ENCODE data around the gene KLHL24. TPM values are rescaled to one million over a fixed set of nuclear protein-coding genes. Genes with fewer than 3 reads are reported as not detected.
"Not testable (repeated sequence)": the region's sequence is repeated elsewhere in the genome, so short reads cannot be mapped to it uniquely, and the experiment has no call there.

KLHL24 gene
- polyA plus RNA-seq, 1 experiment: 11.0 TPM

- no peak for DNase-seq (ENCODE audit: low read depth)
- H3K27me3 ChIP-seq (ENCODE audit: control insufficient read depth, insufficient read depth, low read length): peaks cover 2% of the 10 kb centered on the region; the same call in 1 of the 2 replicates
- no peak overlapping the region for H3K4me3 ChIP-seq (ENCODE audit: low read depth, low read length)
- CTCF ChIA-PET: no interaction called here
- no peaks in the 10 kb centered on the region for H3K36me3 ChIP-seq (ENCODE audit: control insufficient read depth, insufficient read depth, low read length)
- POLR2A ChIA-PET: no interaction called here
- no peak for TF ChIP-seq CTCF (IDR thresholded peaks at IDR 0.05; ENCODE audit: insufficient read depth, low read depth, low read length)
These were observed 21.8 kb upstream of the KLHL24 start for GRCh38 chr3:183613366-183614285.

DNA sequence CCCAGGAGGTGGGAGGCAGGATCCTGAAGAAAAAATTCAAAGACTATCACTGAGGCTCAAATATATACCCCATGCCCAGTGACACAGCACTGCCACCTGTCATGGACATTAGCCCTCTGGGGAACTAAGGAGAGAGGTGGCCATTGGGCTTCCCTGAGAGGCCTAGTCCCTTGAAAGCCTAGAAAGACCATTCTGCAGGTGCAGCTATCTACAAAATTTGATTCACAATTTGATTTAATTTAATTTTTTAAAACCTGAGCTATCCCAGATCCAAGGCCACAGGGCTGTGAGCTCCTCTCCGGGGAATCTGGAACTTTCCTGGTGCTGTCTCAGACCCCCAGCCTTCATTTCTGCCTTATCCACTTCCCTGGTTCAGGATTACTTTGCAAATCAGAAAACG lies 16.9 kb upstream of the KLHL24 start:
- ChIA-PET POLR2A (no interaction called here), CTCF (no interaction called here)
- TF ChIP-seq CTCF (IDR thresholded peaks at IDR 0.05; ENCODE audit: insufficient read depth, low read depth, low read length): no peak
- no peak overlapping the region for H3K4me3 ChIP-seq (ENCODE audit: low read depth, low read length)
- peaks cover 2% of the 10 kb centered on the region; the same call in 1 of the 2 replicates for H3K27me3 ChIP-seq (ENCODE audit: control insufficient read depth, insufficient read depth, low read length)
- DNase-seq (ENCODE audit: low read depth): no peak
- H3K36me3 ChIP-seq (ENCODE audit: control insufficient read depth, insufficient read depth, low read length): no peaks in the 10 kb centered on the region

DNA sequence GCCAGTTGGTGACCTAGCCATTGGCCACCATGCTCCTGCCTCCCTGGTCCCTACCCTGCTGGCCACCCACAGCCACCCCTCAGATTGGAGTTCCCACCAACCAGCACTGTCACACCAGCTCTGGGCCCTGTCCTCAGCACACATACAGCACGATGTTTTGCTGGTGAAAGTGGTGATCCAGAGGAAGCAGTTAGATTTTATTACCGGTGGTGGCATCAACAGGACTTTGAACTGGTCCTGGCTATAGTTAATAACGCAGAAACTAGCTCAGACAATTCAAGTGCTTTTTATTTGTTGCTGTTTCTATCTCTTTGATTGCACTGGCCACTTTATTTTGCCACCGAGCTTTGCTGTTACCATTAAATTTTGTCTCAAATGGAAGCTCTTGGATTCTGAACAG lies 16.4 kb upstream of the KLHL24 start:
- ChIA-PET CTCF (no interaction called here), POLR2A (no interaction called here)
- Histone ChIP-seq H3K36me3 (ENCODE audit: control insufficient read depth, insufficient read depth, low read length) (no peaks in the 10 kb centered on the region), H3K27me3 (ENCODE audit: control insufficient read depth, insufficient read depth, low read length) (peaks cover 2% of the 10 kb centered on the region; the same call in 1 of the 2 replicates), H3K4me3 (ENCODE audit: low read depth, low read length) (no peak overlapping the region)
- no peak for TF ChIP-seq CTCF (IDR thresholded peaks at IDR 0.05; ENCODE audit: insufficient read depth, low read depth, low read length)
- no peak for DNase-seq (ENCODE audit: low read depth)

DNA sequence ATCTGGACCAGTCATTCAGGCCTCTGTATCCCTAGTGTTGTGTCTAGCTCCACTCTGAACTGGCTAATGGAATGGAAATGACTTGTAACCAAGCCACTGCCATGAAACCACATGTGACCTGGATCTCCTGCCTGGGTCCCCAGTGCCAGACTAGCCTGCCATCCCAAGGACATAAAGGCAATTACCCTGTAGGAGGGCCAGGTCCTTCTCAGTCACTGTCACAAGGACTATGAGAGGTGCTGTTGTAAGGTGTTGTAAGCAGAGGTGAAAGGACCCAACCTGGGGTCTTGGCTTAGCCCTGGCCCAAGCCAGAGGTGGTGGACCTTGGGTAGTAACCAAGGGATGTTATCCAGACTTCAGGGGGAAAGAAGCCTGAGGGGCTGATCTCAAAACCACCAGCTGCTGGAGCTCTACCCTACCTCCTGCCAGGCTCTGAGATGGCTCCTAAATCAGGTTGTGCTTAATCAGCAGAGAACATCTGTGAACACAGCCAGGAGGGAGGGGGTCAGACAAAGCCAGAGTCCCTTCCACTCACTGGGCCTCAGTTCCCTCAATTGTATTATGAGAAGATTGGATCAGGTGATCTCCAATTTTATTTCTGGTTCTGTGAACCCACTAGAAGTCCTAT lies 15.7 kb upstream of the KLHL24 start:
- ChIA-PET CTCF (no interaction called here), POLR2A (no interaction called here)
- no peak for TF ChIP-seq CTCF (IDR thresholded peaks at IDR 0.05; ENCODE audit: insufficient read depth, low read depth, low read length)
- no peaks in the 10 kb centered on the region for H3K36me3 ChIP-seq (ENCODE audit: control insufficient read depth, insufficient read depth, low read length)
- H3K27me3 ChIP-seq (ENCODE audit: control insufficient read depth, insufficient read depth, low read length): 0 out of 2 replicates have a peak, but pooled peaks cover 2% of the 10 kb centered on the region
- no peak overlapping the region for H3K4me3 ChIP-seq (ENCODE audit: low read depth, low read length)
- DNase-seq (ENCODE audit: low read depth): no peak

GRCh38 chr3:183620252-183620628 lies 15.2 kb upstream of the KLHL24 start:
- POLR2A ChIA-PET: no interaction called here
- Histone ChIP-seq H3K4me3 (ENCODE audit: low read depth, low read length) (no peak overlapping the region), H3K27me3 (ENCODE audit: control insufficient read depth, insufficient read depth, low read length) (0 out of 2 replicates have a peak, but pooled peaks cover 2% of the 10 kb centered on the region), H3K36me3 (ENCODE audit: control insufficient read depth, insufficient read depth, low read length) (no peaks in the 10 kb centered on the region)
- DNase-seq (ENCODE audit: low read depth): no peak
- CTCF ChIA-PET: no interaction called here
- no peak for TF ChIP-seq CTCF (IDR thresholded peaks at IDR 0.05; ENCODE audit: insufficient read depth, low read depth, low read length)

DNA sequence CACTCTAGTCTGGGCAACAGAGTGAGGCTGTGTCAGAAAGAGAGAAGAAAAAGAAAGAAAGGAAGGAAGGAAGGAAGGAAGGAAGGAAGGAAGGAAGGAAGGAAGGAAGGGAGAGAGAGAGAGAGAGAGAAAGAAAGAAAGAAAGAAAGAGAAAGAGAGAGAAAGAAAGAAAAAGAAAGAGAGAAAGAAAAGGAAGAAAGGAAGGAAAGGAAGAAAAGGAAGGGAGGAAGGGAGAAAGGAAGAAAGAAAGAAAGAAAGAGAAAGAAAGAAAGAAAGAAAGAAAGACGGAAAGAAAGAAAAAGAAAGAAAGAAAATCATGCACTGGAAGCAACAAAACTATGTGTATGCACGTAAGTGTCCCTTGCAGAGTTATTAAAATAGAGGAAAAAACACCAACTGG lies 12.9 kb upstream of the KLHL24 start:
- POLR2A ChIA-PET; H3K36me3 ChIP-seq (ENCODE audit: control insufficient read depth, insufficient read depth, low read length); DNase-seq (ENCODE audit: low read depth); CTCF ChIA-PET; H3K27me3 ChIP-seq (ENCODE audit: control insufficient read depth, insufficient read depth, low read length); H3K4me3 ChIP-seq (ENCODE audit: low read depth, low read length): not testable (repeated sequence)
